H9 (cell line): Measurements from ENCODE around the gene NAGPA. TPM values are rescaled to one million over a fixed set of nuclear protein-coding genes. Genes with fewer than 3 reads are reported as not detected.

Experiments
- DNase-seq: peaks from one replicate; pipeline ENCODE4 v3.0.0-alpha.2; 2017
- H2AFZ ChIP-seq: one replicate; pipeline ENCODE4 v1.6.1; 2013; ENCODE audit warnings: mild to moderate bottlenecking, low read length, control low read depth, moderate library complexity
- H2AK5ac ChIP-seq: 2 replicates; pipeline ENCODE4 v1.6.1; 2013; ENCODE audit warnings: low read length, control low read depth, mixed read lengths; ENCODE audit not compliant: insufficient read length
- H2BK120ac ChIP-seq: one replicate; pipeline ENCODE4 v1.6.1; 2013; ENCODE audit warnings: low read depth, mild to moderate bottlenecking, low read length, control low read depth, inconsistent platforms; ENCODE audit not compliant: poor library complexity, severe bottlenecking
- H2BK12ac ChIP-seq: 2 replicates; pipeline ENCODE4 v1.6.1; 2013; ENCODE audit warnings: low read length, control low read depth, mixed read lengths, low read depth; ENCODE audit not compliant: insufficient read length
- H2BK15ac ChIP-seq: 2 replicates; pipeline ENCODE4 v1.6.1; 2013; ENCODE audit warnings: low read depth, low read length, control low read depth
- H2BK20ac ChIP-seq: one replicate; pipeline ENCODE4 v1.6.1; 2013; ENCODE audit warnings: low read depth, mild to moderate bottlenecking, low read length, control low read depth, inconsistent platforms; ENCODE audit not compliant: poor library complexity, severe bottlenecking
- H2BK5ac ChIP-seq: 2 replicates; pipeline ENCODE4 v1.6.1; 2013; ENCODE audit warnings: low read length, control low read depth, mixed read lengths; ENCODE audit not compliant: insufficient read length
- H3K14ac ChIP-seq: 2 replicates; pipeline ENCODE4 v1.6.1; 2013; ENCODE audit warnings: low read length, control low read depth; ENCODE audit not compliant: insufficient read depth
- H3K18ac ChIP-seq: 2 replicates; pipeline ENCODE4 v1.6.1; 2013; ENCODE audit warnings: low read depth, mild to moderate bottlenecking, mixed read lengths, low read length, control low read depth; ENCODE audit not compliant: insufficient read length
- H3K23ac ChIP-seq: 2 replicates; pipeline ENCODE4 v1.6.1; 2013; ENCODE audit warnings: low read length, control low read depth, mixed read lengths, low read depth; ENCODE audit not compliant: insufficient read length
- H3K23me2 ChIP-seq: 2 replicates; pipeline ENCODE4 v1.6.1; 2013; ENCODE audit warnings: low read depth, mild to moderate bottlenecking, mixed read lengths, low read length, control low read depth; ENCODE audit not compliant: insufficient read length, poor library complexity, severe bottlenecking
- H3K27ac ChIP-seq: 2 replicates; pipeline ENCODE4 v1.5.1; 2013; ENCODE audit warnings: low read length, control low read depth, mixed read lengths, low read depth; ENCODE audit not compliant: insufficient read length
- H3K27me3 ChIP-seq: 2 replicates; pipeline ENCODE4 v1.6.1; 2013; ENCODE audit warnings: low read length, control low read depth, inconsistent platforms; ENCODE audit not compliant: insufficient read depth
- H3K4ac ChIP-seq: 2 replicates; pipeline ENCODE4 v1.6.1; 2013; ENCODE audit warnings: low read depth, mild to moderate bottlenecking, control low read depth, inconsistent platforms, low read length, moderate library complexity
- H3K4me1 ChIP-seq: 2 replicates; pipeline ENCODE4 v1.6.1; 2013; ENCODE audit warnings: low read length, control low read depth, inconsistent platforms; ENCODE audit not compliant: insufficient read depth
- H3K4me2 ChIP-seq: 2 replicates; pipeline ENCODE4 v1.6.1; 2013; ENCODE audit warnings: low read length, control low read depth, mixed read lengths; ENCODE audit not compliant: insufficient read length, insufficient read depth
- H3K56ac ChIP-seq: 2 replicates; pipeline ENCODE4 v1.6.1; 2013; ENCODE audit warnings: low read depth, mild to moderate bottlenecking, mixed read lengths, low read length, control low read depth; ENCODE audit not compliant: insufficient read length
- H3K79me1 ChIP-seq: 2 replicates; pipeline ENCODE4 v1.6.1; 2013; ENCODE audit warnings: low read depth, mild to moderate bottlenecking, moderate library complexity, low read length, control low read depth, inconsistent platforms; ENCODE audit not compliant: insufficient read depth, poor library complexity, severe bottlenecking
- H3K79me2 ChIP-seq: 2 replicates; pipeline ENCODE4 v1.6.1; 2013; ENCODE audit warnings: low read length, control low read depth, inconsistent platforms; ENCODE audit not compliant: insufficient read depth
- H3K9ac ChIP-seq: 2 replicates; pipeline ENCODE4 v1.6.1; 2013; ENCODE audit warnings: low read length, control low read depth, mixed read lengths; ENCODE audit not compliant: insufficient read length; ENCODE audit errors: extremely low read depth
- H3K9me3 ChIP-seq: one replicate; pipeline ENCODE4 v1.6.1; 2013; ENCODE audit warnings: low read depth, low read length, inconsistent platforms; ENCODE audit not compliant: control insufficient read depth
- H3T11ph ChIP-seq: one replicate; pipeline ENCODE4 v1.6.1; 2013; ENCODE audit warnings: mild to moderate bottlenecking, low read length, control low read depth, inconsistent platforms
- H4K20me1 ChIP-seq: one replicate; pipeline ENCODE4 v1.6.1; 2013; ENCODE audit not compliant: control insufficient read depth, insufficient read length, insufficient read depth
- H4K5ac ChIP-seq: 2 replicates; pipeline ENCODE4 v1.6.1; 2013; ENCODE audit warnings: low read depth, mild to moderate bottlenecking, mixed read lengths, low read length, control low read depth; ENCODE audit not compliant: insufficient read length
- H4K8ac ChIP-seq: replicated peaks from 2 replicates; pipeline ENCODE4 v1.6.1; 2013; ENCODE audit warnings: low read length, control low read depth, mixed read lengths, low read depth; ENCODE audit not compliant: insufficient read length
- H4K91ac ChIP-seq: 2 replicates; pipeline ENCODE4 v1.6.1; 2013; ENCODE audit warnings: low read depth, mild to moderate bottlenecking, moderate library complexity, mixed read lengths, low read length, control low read depth; ENCODE audit not compliant: insufficient read length
- H3K27ac Mint-ChIP-seq, 3 experiments: 2 replicates in 2 of 3; 3 replicates in 1 of 3; pipeline ENCODE4 v1.8.0; 2020 to 2021; ENCODE audit warnings: mixed read lengths in 3 of 3, mild to moderate bottlenecking in 1 of 3, moderate library complexity in 1 of 3
- H3K27me3 Mint-ChIP-seq: 2 replicates; pipeline ENCODE4 v1.8.0; 2021; ENCODE audit warnings: low read depth, mild to moderate bottlenecking, moderate library complexity, mixed read lengths
- H3K36me3 Mint-ChIP-seq, 3 experiments: 2 replicates in 2 of 3; 3 replicates in 1 of 3; pipeline ENCODE4 v1.8.0; 2020 to 2021; ENCODE audit warnings: low read depth in 3 of 3, mixed read lengths in 3 of 3; ENCODE audit not compliant: insufficient read depth in 1 of 3
- H3K4me1 Mint-ChIP-seq, 2 experiments: 2 replicates each; pipeline ENCODE4 v1.8.0; 2020; ENCODE audit warnings: mixed read lengths in 2 of 2
- H3K4me3 Mint-ChIP-seq, 2 experiments: 2 replicates in 1 of 2; 3 replicates in 1 of 2; pipeline ENCODE4 v1.8.0; 2020 to 2021; ENCODE audit warnings: mild to moderate bottlenecking in 2 of 2, mixed read lengths in 2 of 2, moderate library complexity in 1 of 2
- H3K9me3 Mint-ChIP-seq, 2 experiments: 2 replicates in 1 of 2; 3 replicates in 1 of 2; pipeline ENCODE4 v1.8.0; 2020; ENCODE audit warnings: mild to moderate bottlenecking in 2 of 2, mixed read lengths in 2 of 2, moderate library complexity in 1 of 2
- CTCF ChIP-seq: fragments of 200-600 bp; sonication (generic); conservative IDR thresholded peaks from 3 replicates; pipeline ENCODE4 v1.8.0; 2021; ENCODE audit warnings: antibody characterized with exemption, mild to moderate bottlenecking
- WGBS: extraction: QIAGEN DNeasy Blood & Tissue Kit; methylation state at CpG from one replicate; pipeline ENCODE4 v1.1.7; 2013; ENCODE audit warnings: missing lambda C conversion rate, low lambda C conversion rate, mixed read lengths; ENCODE audit not compliant: insufficient read length; ENCODE audit errors: extremely low coverage; 5-methylcytosine and 5-hydroxymethylcytosine counted together
- total RNA-seq: library from RNA; stranded (reverse); gene quantifications from 2 replicates; pipeline ENCODE4 v1.2.1, GENCODE V29; 2021

Gene NAGPA
- total RNA-seq, 1 experiment from 2014 or later = 12.1 TPM

GRCh38 chr16:5025171-5025632 is 8.5 kb downstream of the NAGPA start:
- no CpG with 5 or more reads among the region's 17 CpGs for WGBS
- TF ChIP-seq CTCF = peak; percentile 83
- H3K4me2 ChIP-seq = no peak overlapping the region

More at GRCh38 chr16:5025171-5025632, 8.5 kb downstream of the NAGPA start:
- Histone ChIP-seq H2BK15ac (no peak overlapping the region), H4K91ac (no peak overlapping the region), H2AK5ac (no peak overlapping the region), H3K27me3 (no peaks in the 10 kb centered on the region), H3K18ac (no peak overlapping the region), H2BK120ac (no peak overlapping the region), H3K27ac (no peak overlapping the region), H3K79me1 (no peaks in the 10 kb centered on the region), H4K5ac (no peak overlapping the region), H3K23ac (no peak overlapping the region), H2BK20ac (no peak overlapping the region), H3K79me2 (no peaks in the 10 kb centered on the region), H3K4me1 (no peaks in the 10 kb centered on the region), H3K4ac (no peak overlapping the region), H4K20me1 (no peaks in the 10 kb centered on the region), H2BK12ac (no peak overlapping the region), H3K56ac (no peak overlapping the region), H2BK5ac (no peak overlapping the region), H3K9ac (no peak overlapping the region), H2AFZ (no peak overlapping the region), H3K23me2 (no peaks in the 10 kb centered on the region), H4K8ac (no peak overlapping the region), H3T11ph (no peak overlapping the region), H3K14ac (no peak overlapping the region), H3K9me3 (no peaks in the 10 kb centered on the region)
- Mint-ChIP-seq H3K4me1 (peaks cover 9 to 15% of the 10 kb centered on the region in 2 experiments), H3K27me3 (peaks cover 9% of the 10 kb centered on the region), H3K27ac (no peak overlapping the region; a peak in 1 of 7 replicates), H3K4me3 (0 out of 5 replicates have a peak overlapping the region, but pooled peaks of 1 of the 2 experiments have one; percentile 29), H3K9me3 (no peaks in the 10 kb centered on the region), H3K36me3 (no peaks in the 10 kb centered on the region)
- peak; percentile 85 for DNase-seq
